Keratinocyte (primary cell): ENCODE data around the gene GXYLT1.

ENCODE experiments used
- EZH2 ChIP-seq: IDR thresholded peaks from one replicate; pipeline ENCODE4 v1.6.1; 2012; ENCODE audit warnings: inconsistent platforms, mild to moderate bottlenecking, low read length, moderate library complexity
- TF ChIP-seq, protein P1 (sequence below), 3 experiments: IDR thresholded peaks in 1 of 3; conservative IDR thresholded peaks in 1 of 3; optimal IDR thresholded peaks in 1 of 3; 2 replicates in 2 of 3; 3 replicates in 1 of 3; pipeline versions ENCODE3 to v1.5.1; 2011; ENCODE audit warnings: low read length in 3 of 3, mild to moderate bottlenecking in 3 of 3, moderate library complexity in 2 of 3, control low read depth in 1 of 3, inconsistent platforms in 1 of 3; ENCODE audit not compliant: insufficient read depth in 2 of 3; ENCODE audit errors: extremely low read depth in 1 of 3

DNA sequence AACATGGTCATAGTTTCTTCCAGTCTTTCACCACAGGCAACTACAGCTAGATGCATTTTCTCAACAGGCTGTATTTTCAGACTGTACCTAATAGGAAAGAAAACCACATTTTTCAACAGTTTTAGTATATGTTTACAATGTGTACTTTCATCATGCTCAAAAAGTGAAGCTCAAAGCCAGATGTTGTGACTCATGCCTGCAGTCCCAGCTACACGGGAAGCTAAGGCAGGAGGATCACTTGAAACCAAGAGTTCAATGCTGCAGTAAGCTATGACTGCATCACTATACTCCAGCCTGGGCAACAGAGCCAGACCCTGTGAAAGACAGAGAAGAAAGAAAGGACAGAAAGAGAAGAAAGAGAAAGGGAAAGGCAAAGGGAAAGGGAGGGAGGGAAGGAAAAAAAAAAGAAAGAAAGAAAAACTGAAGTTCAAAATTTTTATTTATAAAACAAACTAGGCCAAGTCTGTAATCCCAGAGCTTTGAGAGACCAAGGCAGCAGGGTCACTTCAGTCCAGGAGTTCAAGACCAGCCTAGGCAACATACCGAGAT, 25.5 kb downstream of the GXYLT1 start:
- TF ChIP-seq, protein P1, sequence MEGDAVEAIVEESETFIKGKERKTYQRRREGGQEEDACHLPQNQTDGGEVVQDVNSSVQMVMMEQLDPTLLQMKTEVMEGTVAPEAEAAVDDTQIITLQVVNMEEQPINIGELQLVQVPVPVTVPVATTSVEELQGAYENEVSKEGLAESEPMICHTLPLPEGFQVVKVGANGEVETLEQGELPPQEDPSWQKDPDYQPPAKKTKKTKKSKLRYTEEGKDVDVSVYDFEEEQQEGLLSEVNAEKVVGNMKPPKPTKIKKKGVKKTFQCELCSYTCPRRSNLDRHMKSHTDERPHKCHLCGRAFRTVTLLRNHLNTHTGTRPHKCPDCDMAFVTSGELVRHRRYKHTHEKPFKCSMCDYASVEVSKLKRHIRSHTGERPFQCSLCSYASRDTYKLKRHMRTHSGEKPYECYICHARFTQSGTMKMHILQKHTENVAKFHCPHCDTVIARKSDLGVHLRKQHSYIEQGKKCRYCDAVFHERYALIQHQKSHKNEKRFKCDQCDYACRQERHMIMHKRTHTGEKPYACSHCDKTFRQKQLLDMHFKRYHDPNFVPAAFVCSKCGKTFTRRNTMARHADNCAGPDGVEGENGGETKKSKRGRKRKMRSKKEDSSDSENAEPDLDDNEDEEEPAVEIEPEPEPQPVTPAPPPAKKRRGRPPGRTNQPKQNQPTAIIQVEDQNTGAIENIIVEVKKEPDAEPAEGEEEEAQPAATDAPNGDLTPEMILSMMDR (optimal IDR thresholded peaks at IDR 0.05 in 1 of 3, IDR thresholded peaks at IDR 0.05 in 1 of 3, conservative IDR thresholded peaks at IDR 0.05 in 1 of 3; ENCODE audit: extremely low read depth in 1 of 3, insufficient read depth in 2 of 3, low read length in 3 of 3) = no peak
- no peak for TF ChIP-seq EZH2
